HepG2 (cell line): ENCODE data around the gene MFAP4. TPM values are rescaled to one million over a fixed set of nuclear protein-coding genes. Genes with fewer than 3 reads are reported as not detected.

ENCODE experiments used
- ATF7-NPFF ChIP-seq: sonication (generic); formaldehyde crosslinking; IDR thresholded peaks from 2 replicates; pipeline ENCODE4 v1.8.1; 2023; ENCODE audit warnings: mild to moderate bottlenecking, low read depth, missing genetic modification reagents, moderate library complexity
- BHLHE40 ChIP-seq: IDR thresholded peaks from 2 replicates; pipeline ENCODE4 v1.6.1; 2011; ENCODE audit warnings: low read length, improper control_type of control experiment
- CBFB ChIP-seq: sonication (generic); formaldehyde crosslinking; IDR thresholded peaks from 2 replicates; pipeline ENCODE4 v1.4.0; 2020; ENCODE audit warnings: missing genetic modification reagents
- CERS6 ChIP-seq: sonication (generic); formaldehyde crosslinking; IDR thresholded peaks from 2 replicates; pipeline ENCODE4 v1.5.0; 2020; ENCODE audit warnings: missing genetic modification reagents
- FIP1L1 ChIP-seq: fragments of 200-400 bp; formaldehyde crosslinking; IDR thresholded peaks from 2 replicates; pipeline ENCODE4 v1.6.1; 2018; ENCODE audit warnings: low read depth, mild to moderate bottlenecking, low read length, moderate library complexity, borderline replicate concordance; ENCODE audit not compliant: insufficient read depth
- GMEB1 ChIP-seq: sonication (generic); formaldehyde crosslinking; IDR thresholded peaks from 2 replicates; pipeline ENCODE4 v1.5.1; 2020; ENCODE audit warnings: missing genetic modification reagents, mild to moderate bottlenecking, borderline replicate concordance
- HNRNPLL ChIP-seq: fragments of 200-400 bp; formaldehyde crosslinking; IDR thresholded peaks from 2 replicates; pipeline ENCODE4 v1.6.1; 2017; ENCODE audit warnings: mild to moderate bottlenecking, low read depth, low read length; ENCODE audit not compliant: poor library complexity, severe bottlenecking
- JUNB ChIP-seq: sonication (generic); formaldehyde crosslinking; IDR thresholded peaks from 2 replicates; pipeline ENCODE4 v1.8.0; 2022; ENCODE audit warnings: missing genetic modification reagents, mild to moderate bottlenecking, borderline replicate concordance
- MIXL1 ChIP-seq: IDR thresholded peaks from 2 replicates; pipeline ENCODE4 v1.6.1; 2016
- MTF2 ChIP-seq: sonication (generic); formaldehyde crosslinking; IDR thresholded peaks from 2 replicates; pipeline ENCODE4 v1.5.0; 2020; ENCODE audit warnings: missing genetic modification reagents, borderline replicate concordance
- MXD1 ChIP-seq: sonication (generic); formaldehyde crosslinking; IDR thresholded peaks from 2 replicates; pipeline ENCODE4 v1.4.0; 2020; ENCODE audit warnings: mild to moderate bottlenecking, missing genetic modification reagents
- NFIB ChIP-seq: sonication (generic); formaldehyde crosslinking; IDR thresholded peaks from 2 replicates; pipeline ENCODE4 v1.9.0; 2021; ENCODE audit warnings: missing genetic modification reagents, mild to moderate bottlenecking, borderline replicate concordance
- SAP130 ChIP-seq: IDR thresholded peaks from 2 replicates; pipeline ENCODE4 v1.6.1; 2016; ENCODE audit warnings: low read depth
- ZEB1 ChIP-seq: IDR thresholded peaks from 2 replicates; pipeline ENCODE4 v1.6.1; 2012; ENCODE audit warnings: mild to moderate bottlenecking, low read depth, inconsistent platforms; ENCODE audit not compliant: insufficient replicate concordance
- ZNF530 ChIP-seq: sonication (generic); formaldehyde crosslinking; IDR thresholded peaks from 2 replicates; pipeline ENCODE4 v1.5.0; 2020; ENCODE audit warnings: low read depth, mild to moderate bottlenecking, missing genetic modification reagents
- ZNF577 ChIP-seq: sonication (generic); formaldehyde crosslinking; IDR thresholded peaks from 2 replicates; pipeline ENCODE4 v1.4.0; 2020; ENCODE audit warnings: mild to moderate bottlenecking, low read depth, missing genetic modification reagents, borderline replicate concordance
- ZNF75D ChIP-seq: sonication (generic); formaldehyde crosslinking; IDR thresholded peaks from 2 replicates; pipeline ENCODE4 v1.8.1; 2023; ENCODE audit warnings: missing genetic modification reagents, mild to moderate bottlenecking, borderline replicate concordance
- polyA plus RNA-seq, 8 experiments: library from polyadenylated mRNA; depleted of rRNA in 3 of 8; stranded (reverse) in 7 of 8; unstranded in 1 of 8; fragments of >200 nt; fragmentation: Illumina TruSeq in 4 of 8; extraction: Trizol in 4 of 8; gene quantifications; 2 replicates each; pipeline versions ENCODE4 v1.2.1 to v1.2.3, GENCODE V29; 2011 to 2016; ENCODE audit warnings: low read depth in 4 of 8, missing spikeins in 1 of 8, mixed read lengths in 1 of 8; ENCODE audit not compliant: insufficient read depth in 1 of 8
- total RNA-seq, 5 experiments: library from RNA; depleted of rRNA; stranded (reverse); fragments of >200 nt; fragmentation: Illumina TruSeq; extraction: Trizol; gene quantifications; 2 replicates each; pipeline ENCODE4 v1.2.3, GENCODE V29; 2016; ENCODE audit warnings: low read depth in 1 of 5
- TF ChIP-seq, protein P1 (sequence below): sonication (generic); formaldehyde crosslinking; conservative IDR thresholded peaks from 2 replicates; pipeline ENCODE4 v1.8.1; 2023; ENCODE audit warnings: missing genetic modification reagents
- TF ChIP-seq, protein P2 (sequence below): sonication (generic); formaldehyde crosslinking; IDR thresholded peaks from 2 replicates; pipeline ENCODE4 v1.4.0; 2020; ENCODE audit warnings: mild to moderate bottlenecking, low read depth, missing genetic modification reagents
- TF ChIP-seq, protein P3 (sequence below): sonication (generic); formaldehyde crosslinking; IDR thresholded peaks from 2 replicates; pipeline ENCODE4 v1.8.0; 2023; ENCODE audit warnings: mild to moderate bottlenecking, missing genetic modification reagents
- TF ChIP-seq, protein P4 (sequence below): sonication (generic); formaldehyde crosslinking; IDR thresholded peaks from 2 replicates; pipeline ENCODE4 v1.8.1; 2022; ENCODE audit warnings: mild to moderate bottlenecking, missing genetic modification reagents

Gene MFAP4
- total and polyA plus RNA-seq, 2 of the 13 experiments (the other 11 are each of a cell fraction or from before 2014, with no cell fraction given): 0.08 TPM; not detected in 1

GRCh38 chr17:19377602-19378415 lies 9.2 kb downstream of the MFAP4 start (continued):
- TF ChIP-seq ZNF530 (CRISPR knock-in tag) (no peak), ZNF577 (CRISPR knock-in tag) (no peak), MTF2 (CRISPR knock-in tag) (no peak), SAP130 (CRISPR knock-in tag) (peak; percentile 85), MXD1 (CRISPR knock-in tag) (no peak), ZEB1 (no peak), MIXL1 (CRISPR knock-in tag) (no peak), BHLHE40 (peak; percentile 62), ATF7-NPFF (CRISPR knock-in tag) (no peak; the same call in none of the 2 replicates), CERS6 (no peak), ZNF75D (CRISPR knock-in tag) (no peak), GMEB1 (peak; percentile 93), JUNB (no peak), CBFB (CRISPR knock-in tag) (no peak), HNRNPLL (peak; percentile 92), NFIB (CRISPR knock-in tag) (no peak), FIP1L1 (no peak)
- TF ChIP-seq, protein P1, sequence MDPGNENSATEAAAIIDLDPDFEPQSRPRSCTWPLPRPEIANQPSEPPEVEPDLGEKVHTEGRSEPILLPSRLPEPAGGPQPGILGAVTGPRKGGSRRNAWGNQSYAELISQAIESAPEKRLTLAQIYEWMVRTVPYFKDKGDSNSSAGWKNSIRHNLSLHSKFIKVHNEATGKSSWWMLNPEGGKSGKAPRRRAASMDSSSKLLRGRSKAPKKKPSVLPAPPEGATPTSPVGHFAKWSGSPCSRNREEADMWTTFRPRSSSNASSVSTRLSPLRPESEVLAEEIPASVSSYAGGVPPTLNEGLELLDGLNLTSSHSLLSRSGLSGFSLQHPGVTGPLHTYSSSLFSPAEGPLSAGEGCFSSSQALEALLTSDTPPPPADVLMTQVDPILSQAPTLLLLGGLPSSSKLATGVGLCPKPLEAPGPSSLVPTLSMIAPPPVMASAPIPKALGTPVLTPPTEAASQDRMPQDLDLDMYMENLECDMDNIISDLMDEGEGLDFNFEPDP (CRISPR knock-in tag): no peak
- TF ChIP-seq, protein P2, sequence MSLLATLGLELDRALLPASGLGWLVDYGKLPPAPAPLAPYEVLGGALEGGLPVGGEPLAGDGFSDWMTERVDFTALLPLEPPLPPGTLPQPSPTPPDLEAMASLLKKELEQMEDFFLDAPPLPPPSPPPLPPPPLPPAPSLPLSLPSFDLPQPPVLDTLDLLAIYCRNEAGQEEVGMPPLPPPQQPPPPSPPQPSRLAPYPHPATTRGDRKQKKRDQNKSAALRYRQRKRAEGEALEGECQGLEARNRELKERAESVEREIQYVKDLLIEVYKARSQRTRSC (CRISPR knock-in tag): peak; percentile 31; the same call in 1 of the 2 replicates
- TF ChIP-seq, protein P3, sequence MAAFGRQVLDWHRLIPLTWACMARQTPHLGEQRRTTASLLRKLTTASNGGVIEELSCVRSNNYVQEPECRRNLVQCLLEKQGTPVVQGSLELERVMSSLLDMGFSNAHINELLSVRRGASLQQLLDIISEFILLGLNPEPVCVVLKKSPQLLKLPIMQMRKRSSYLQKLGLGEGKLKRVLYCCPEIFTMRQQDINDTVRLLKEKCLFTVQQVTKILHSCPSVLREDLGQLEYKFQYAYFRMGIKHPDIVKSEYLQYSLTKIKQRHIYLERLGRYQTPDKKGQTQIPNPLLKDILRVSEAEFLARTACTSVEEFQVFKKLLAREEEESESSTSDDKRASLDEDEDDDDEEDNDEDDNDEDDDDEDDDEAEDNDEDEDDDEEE: peak; percentile 64; the same call in 1 of the 2 replicates
- TF ChIP-seq, protein P4, sequence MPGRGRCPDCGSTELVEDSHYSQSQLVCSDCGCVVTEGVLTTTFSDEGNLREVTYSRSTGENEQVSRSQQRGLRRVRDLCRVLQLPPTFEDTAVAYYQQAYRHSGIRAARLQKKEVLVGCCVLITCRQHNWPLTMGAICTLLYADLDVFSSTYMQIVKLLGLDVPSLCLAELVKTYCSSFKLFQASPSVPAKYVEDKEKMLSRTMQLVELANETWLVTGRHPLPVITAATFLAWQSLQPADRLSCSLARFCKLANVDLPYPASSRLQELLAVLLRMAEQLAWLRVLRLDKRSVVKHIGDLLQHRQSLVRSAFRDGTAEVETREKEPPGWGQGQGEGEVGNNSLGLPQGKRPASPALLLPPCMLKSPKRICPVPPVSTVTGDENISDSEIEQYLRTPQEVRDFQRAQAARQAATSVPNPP (CRISPR knock-in tag): no peak
